RWPE2 (cell line): ENCODE data around the gene SPON1.

Source experiments
- ATAC-seq: fragments of 200-7000 bp; cut with Tn5 transposase; 3 replicates; pipeline ENCODE4 v1.9.1; 2021; ENCODE audit warnings: low read depth
- DNase-seq: peaks from one replicate; pipeline ENCODE4 v3.0.0-alpha.2; 2020; ENCODE audit warnings: low spot score
- H3K27ac ChIP-seq: fragments of 450-650 bp; 2 replicates; pipeline ENCODE4 v1.5.1; 2017; ENCODE audit warnings: mild to moderate bottlenecking; ENCODE audit not compliant: poor library complexity, severe bottlenecking
- H3K27me3 ChIP-seq: fragments of 250-450 bp; sonication (Bioruptor Pico); 2 replicates; pipeline ENCODE4 v1.5.1; 2021; ENCODE audit warnings: mild to moderate bottlenecking, moderate library complexity; ENCODE audit not compliant: insufficient read depth, poor library complexity, severe bottlenecking
- H3K36me3 ChIP-seq: fragments of 250-450 bp; sonication (Bioruptor Pico); 2 replicates; pipeline ENCODE4 v1.5.1; 2020; ENCODE audit warnings: low read depth, mild to moderate bottlenecking, moderate library complexity
- H3K4me1 ChIP-seq: fragments of 250-450 bp; sonication (Bioruptor Pico); 2 replicates; pipeline ENCODE4 v1.5.1; 2021; ENCODE audit warnings: mild to moderate bottlenecking, moderate library complexity; ENCODE audit not compliant: insufficient read depth, poor library complexity, severe bottlenecking
- H3K4me3 ChIP-seq: fragments of 250-450 bp; sonication (Bioruptor Pico); 2 replicates; pipeline ENCODE4 v1.5.1; 2021; ENCODE audit warnings: mild to moderate bottlenecking, moderate library complexity; ENCODE audit not compliant: severe bottlenecking
- H3K9me3 ChIP-seq: fragments of 250-450 bp; sonication (Bioruptor Pico); 2 replicates; pipeline ENCODE4 v1.5.1; 2021; ENCODE audit warnings: mild to moderate bottlenecking, moderate library complexity; ENCODE audit not compliant: severe bottlenecking
- CTCF ChIP-seq: fragments of 450-650 bp; IDR thresholded peaks from one replicate; pipeline ENCODE4 v1.5.1; 2017; ENCODE audit warnings: mild to moderate bottlenecking, moderate library complexity; ENCODE audit not compliant: poor library complexity, severe bottlenecking

SPON1 gene

GRCh38 chr11:13939961-13940906 lies 22.3 kb upstream of the SPON1 start:
- Histone ChIP-seq H3K4me3 (no peak overlapping the region), H3K36me3 (no peaks in the 10 kb centered on the region), H3K27me3 (no peaks in the 10 kb centered on the region), H3K9me3 (no peaks in the 10 kb centered on the region), H3K27ac (peak overlapping the region; percentile 3), H3K4me1 (peaks cover 21% of the 10 kb centered on the region)
- no peak for TF ChIP-seq CTCF
- no peak for DNase-seq
- peak; percentile 75 for ATAC-seq

- ATAC-seq (no peak), DNase-seq (no peak)
- no peak for TF ChIP-seq CTCF
- Histone ChIP-seq H3K27me3 (no peaks in the 10 kb centered on the region), H3K36me3 (no peaks in the 10 kb centered on the region), H3K4me3 (no peak overlapping the region), H3K4me1 (peaks cover 21% of the 10 kb centered on the region), H3K9me3 (no peaks in the 10 kb centered on the region), H3K27ac (no peak overlapping the region)
Measured at GRCh38 chr11:13940907-13941256, 21.6 kb upstream of the SPON1 start.

DNA sequence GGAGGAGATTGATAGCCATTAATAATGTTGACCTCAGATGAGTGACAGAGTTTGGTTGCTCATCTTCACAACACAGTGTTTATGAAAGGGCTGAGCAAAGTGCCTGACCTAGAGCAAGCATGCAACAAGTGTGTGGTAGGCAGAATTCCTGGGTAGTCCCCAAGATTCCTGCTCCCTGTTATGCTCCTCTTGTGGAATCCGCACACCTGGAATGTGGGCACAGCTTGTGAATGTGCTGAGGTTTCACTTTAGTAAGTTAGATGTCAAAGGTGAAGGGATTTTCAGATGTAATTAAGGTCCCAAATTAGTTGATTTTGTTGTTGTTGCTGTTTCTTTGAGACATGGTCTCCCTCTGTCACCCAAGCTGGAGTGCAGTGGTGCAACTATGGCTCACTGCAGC lies 20.7 kb upstream of the SPON1 start:
- no peak overlapping the region for H3K27ac ChIP-seq
- no peaks in the 10 kb centered on the region for H3K27me3 ChIP-seq

DNA sequence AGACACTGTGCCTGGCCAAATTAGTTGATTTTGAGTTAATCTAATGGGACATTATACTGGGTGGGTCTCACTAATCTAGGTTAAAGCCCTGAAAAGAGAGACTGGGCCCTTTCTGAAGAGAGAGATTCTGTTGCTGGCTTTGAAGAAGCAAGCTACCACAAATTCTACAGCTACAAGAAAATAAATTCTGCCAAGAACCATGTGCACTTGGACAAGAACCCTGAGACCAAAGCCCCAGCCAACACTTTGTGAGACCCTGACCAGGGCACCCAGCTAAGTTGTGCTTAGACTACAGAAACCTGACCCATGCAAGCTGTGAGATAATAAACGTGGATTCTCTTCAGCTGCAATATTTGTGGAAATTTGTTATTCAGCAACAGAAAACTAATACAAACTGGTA lies 20.1 kb upstream of the SPON1 start:
- Histone ChIP-seq H3K4me3 (no peak overlapping the region), H3K27ac (no peak overlapping the region), H3K36me3 (no peaks in the 10 kb centered on the region), H3K27me3 (no peaks in the 10 kb centered on the region), H3K9me3 (no peaks in the 10 kb centered on the region), H3K4me1 (peaks cover 21% of the 10 kb centered on the region)
- no peak for ATAC-seq
- no peak for DNase-seq
- TF ChIP-seq CTCF: no peak

More for the DNA sequence above, 20.7 kb upstream of the SPON1 start:
- H3K4me1 ChIP-seq: peaks cover 21% of the 10 kb centered on the region
- no peak for TF ChIP-seq CTCF
- no peaks in the 10 kb centered on the region for H3K9me3 ChIP-seq
- no peaks in the 10 kb centered on the region for H3K36me3 ChIP-seq
- H3K4me3 ChIP-seq: no peak overlapping the region
- DNase-seq (no peak), ATAC-seq (no peak)

DNA sequence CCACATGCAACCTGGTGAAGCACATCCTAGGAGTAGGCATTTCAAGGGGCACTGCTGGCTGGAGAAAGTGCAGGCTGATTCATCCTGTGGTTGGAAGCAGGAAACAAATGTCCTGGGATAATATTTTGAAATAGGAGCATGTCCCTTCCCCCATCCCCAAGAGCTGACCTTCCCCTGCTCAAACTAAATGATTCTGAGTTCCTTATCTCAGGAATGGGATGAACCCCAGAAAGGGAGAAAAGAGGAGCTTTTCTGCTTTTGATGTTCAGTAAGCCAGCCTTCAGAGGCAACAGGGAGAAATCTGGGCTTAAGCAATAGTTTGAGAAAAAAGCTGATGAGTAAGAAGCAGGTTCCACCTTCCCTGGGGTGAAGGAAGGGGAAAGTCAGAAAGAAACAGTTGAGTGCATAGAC lies 19.5 kb upstream of the SPON1 start:
- H3K4me1 ChIP-seq: peaks cover 21% of the 10 kb centered on the region
- ATAC-seq (peak; percentile 90), DNase-seq (no peak)
- H3K27ac ChIP-seq: no peak overlapping the region
- no peaks in the 10 kb centered on the region for H3K27me3 ChIP-seq
- no peak overlapping the region for H3K4me3 ChIP-seq
- H3K9me3 ChIP-seq: no peaks in the 10 kb centered on the region
- TF ChIP-seq CTCF: no peak
- no peaks in the 10 kb centered on the region for H3K36me3 ChIP-seq
